Aorta (tissue), 5 donors: ENCODE measurements around the gene TBL3. TPM values are rescaled to one million over a fixed set of nuclear protein-coding genes. Genes with fewer than 3 reads are reported as not detected.

Experiments used
- ATAC-seq: fragments of 200-7000 bp; cut with Tn5 transposase; one replicate; pipeline ENCODE4 v1.9.1; 2022; ENCODE audit warnings: moderate library complexity; ENCODE audit not compliant: low FRiP score
- DNase-seq, 2 donors: peaks; one replicate each; pipeline ENCODE4 v3.0.0-alpha.2; 2020
- H3K27ac ChIP-seq, 2 donors: one replicate each; pipeline ENCODE4 v1.5.1; 2013; ENCODE audit warnings: low read length in 2 of 2, mild to moderate bottlenecking in 2 of 2, moderate library complexity in 2 of 2, control low read depth in 1 of 2, inconsistent platforms in 1 of 2, low read depth in 1 of 2
- H3K27me3 ChIP-seq, 2 donors: one replicate each; pipeline ENCODE4 v1.6.1; 2013; ENCODE audit warnings: control low read depth in 1 of 2, low read length in 1 of 2, mild to moderate bottlenecking in 1 of 2, moderate library complexity in 1 of 2; ENCODE audit not compliant: insufficient read depth in 2 of 2, control insufficient read depth in 1 of 2
- H3K36me3 ChIP-seq, 2 donors: one replicate each; pipeline ENCODE4 v1.6.1; 2013; ENCODE audit warnings: control low read depth in 1 of 2, low read length in 1 of 2, mild to moderate bottlenecking in 1 of 2; ENCODE audit not compliant: insufficient read depth in 2 of 2, control insufficient read depth in 1 of 2
- H3K4me1 ChIP-seq, 2 donors: one replicate each; pipeline ENCODE4 v1.6.1; 2013; ENCODE audit warnings: low read length in 2 of 2, control low read depth in 1 of 2, mild to moderate bottlenecking in 1 of 2, moderate library complexity in 1 of 2; ENCODE audit not compliant: insufficient read depth in 2 of 2, control insufficient read depth in 1 of 2
- H3K4me3 ChIP-seq, 2 donors: one replicate each; pipeline ENCODE4 v1.5.1; 2013; ENCODE audit warnings: low read length in 2 of 2, control low read depth in 1 of 2, mild to moderate bottlenecking in 1 of 2
- H3K9me3 ChIP-seq: one replicate; pipeline ENCODE4 v1.6.1; 2013; ENCODE audit warnings: mild to moderate bottlenecking, low read length; ENCODE audit not compliant: control insufficient read depth
- WGBS, 2 donors: extraction: QIAGEN DNeasy Blood & Tissue Kit; methylation state at CpG; one replicate each; pipeline ENCODE4 v1.1.7; 2013; 5-methylcytosine and 5-hydroxymethylcytosine counted together
- intact Hi-C, 2 donors: fragments of 100-400 bp; cut with DNase I; formaldehyde crosslinking; loops; one replicate each; pipeline versions ENCODE4 v1.14.2 to v1.15.0; 2022
- polyA plus RNA-seq, 2 donors: library from polyadenylated mRNA; stranded (reverse); fragments of 200-250 nt; gene quantifications; one replicate each; pipeline ENCODE4 v1.2.3, GENCODE V29; 2013
- total RNA-seq, 2 donors: library from RNA; stranded (reverse); fragmentation: NEBNext Ultra II Directional; extraction: Animal tissue kit (Norgen Biotek cat#: 25700); gene quantifications; one replicate each; pipeline ENCODE4 v1.2.1, GENCODE V29; 2021
- donor health status: healthy with polysubstance abuse.
- donor health status: Bipolar disorder and iron deficiency.
- donor health status: DM: no; HTN: no; CAD: no.
- donor health status: DM: no; HTN: no; CAD: no.
- donor health status: DM: yes; HTN: yes; CAD: no.

TBL3 gene
- total and polyA plus RNA-seq, 4 donors, result 14.9 to 85.5 (median 17.9) TPM

- intact Hi-C loops, result no loop called here
- 88 to 90% methylated on average over 27 to 28 of the region's 28 CpGs for WGBS, 2 donors
- no peaks in the 10 kb centered on the region for H3K9me3 ChIP-seq
- DNase-seq (no peak), ATAC-seq (no peak)
- H3K4me3 ChIP-seq, result no peak overlapping the region
- peaks cover 0 to 17% of the 10 kb centered on the region in 2 donors for H3K36me3 ChIP-seq
- no peak overlapping the region for H3K27ac ChIP-seq
- H3K27me3 ChIP-seq, result no peaks in the 10 kb centered on the region
- H3K4me1 ChIP-seq, result no peaks in the 10 kb centered on the region
Measured at GRCh38 chr16:1999866-2000514, 28.1 kb downstream of the TBL3 start.

- Histone ChIP-seq H3K9me3 (no peaks in the 10 kb centered on the region), H3K4me1 (no peaks in the 10 kb centered on the region), H3K27ac (no peak overlapping the region), H3K36me3 (peaks cover 0 to 17% of the 10 kb centered on the region in 2 donors), H3K4me3 (no peak overlapping the region), H3K27me3 (no peaks in the 10 kb centered on the region)
- WGBS, 2 donors, result 93 to 94% methylated on average over 19 of the region's 19 CpGs
- DNase-seq (no peak), ATAC-seq (no peak)
- intact Hi-C loops, result no loop called here
Measured at GRCh38 chr16:2001035-2001434, 29.2 kb downstream of the TBL3 start.

- H3K9me3 ChIP-seq, result no peaks in the 10 kb centered on the region
- no peaks in the 10 kb centered on the region for H3K27me3 ChIP-seq
- H3K27ac ChIP-seq, result no peak overlapping the region
- intact Hi-C loops, result no loop called here
- H3K4me3 ChIP-seq, result no peak overlapping the region
- peaks cover 0 to 17% of the 10 kb centered on the region in 2 donors for H3K36me3 ChIP-seq
- DNase-seq, result no peak
- WGBS, 2 donors, result 94 to 95% methylated on average over 52 to 53 of the region's 53 CpGs
- no peaks in the 10 kb centered on the region for H3K4me1 ChIP-seq
- no peak for ATAC-seq
Measured at GRCh38 chr16:2001456-2002355, 29.9 kb downstream of the TBL3 start.

- H3K4me1 ChIP-seq, result no peaks in the 10 kb centered on the region
- no peaks in the 10 kb centered on the region for H3K27me3 ChIP-seq
- intact Hi-C loops, result no loop called here
- no peaks in the 10 kb centered on the region for H3K9me3 ChIP-seq
- WGBS, 2 donors, result 92 to 93% methylated on average over 44 to 47 of the region's 47 CpGs
- DNase-seq, result no peak
- H3K27ac ChIP-seq, result no peak overlapping the region
- H3K36me3 ChIP-seq, result peaks cover 0 to 17% of the 10 kb centered on the region in 2 donors
- ATAC-seq, result no peak
- no peak overlapping the region for H3K4me3 ChIP-seq
Measured at GRCh38 chr16:2002406-2003230, 30.8 kb downstream of the TBL3 start.

GRCh38 chr16:2003231-2003826 lies 31.5 kb downstream of the TBL3 start:
- DNase-seq, result no peak
- ATAC-seq, result no peak
- Histone ChIP-seq H3K4me3 (no peak overlapping the region), H3K27ac (no peak overlapping the region), H3K36me3 (peaks cover 0 to 15% of the 10 kb centered on the region in 2 donors), H3K4me1 (no peaks in the 10 kb centered on the region), H3K9me3 (no peaks in the 10 kb centered on the region), H3K27me3 (no peaks in the 10 kb centered on the region)
- intact Hi-C loops, result no loop called here
- 85 to 92% methylated on average over 8 of the region's 8 CpGs for WGBS, 2 donors

GRCh38 chr16:2003827-2004641 lies 32.2 kb downstream of the TBL3 start:
- 25 to 29% methylated on average over 36 of the region's 36 CpGs for WGBS, 2 donors
- peak; percentile 91 to 95 for DNase-seq
- peak; percentile 77 for ATAC-seq

GRCh38 chr16:2004795-2005517 lies 33.1 kb downstream of the TBL3 start:
- H3K9me3 ChIP-seq, result no peaks in the 10 kb centered on the region
- H3K27me3 ChIP-seq, result no peaks in the 10 kb centered on the region
- DNase-seq (no peak), ATAC-seq (no peak)
- 84 to 85% methylated on average over 32 to 34 of the region's 34 CpGs for WGBS, 2 donors
- no peaks in the 10 kb centered on the region for H3K4me1 ChIP-seq
- H3K36me3 ChIP-seq, result peaks cover 0 to 13% of the 10 kb centered on the region in 2 donors
- H3K4me3 ChIP-seq, result no peak overlapping the region
- H3K27ac ChIP-seq, result no peak overlapping the region
- intact Hi-C loops, result no loop called here

More at GRCh38 chr16:2003827-2004641, 32.2 kb downstream of the TBL3 start:
- Histone ChIP-seq H3K4me3 (no peak overlapping the region), H3K27ac (no peak overlapping the region), H3K27me3 (no peaks in the 10 kb centered on the region), H3K4me1 (no peaks in the 10 kb centered on the region), H3K9me3 (no peaks in the 10 kb centered on the region), H3K36me3 (peaks cover 0 to 15% of the 10 kb centered on the region in 2 donors)
- intact Hi-C loops, result no loop called here
